Skeletal muscle satellite cell (primary cell): ENCODE results near the gene LRRTM1.

Experiments used
- H3K27me3 ChIP-seq: 2 replicates; pipeline ENCODE4 v1.7.0; 2013; ENCODE audit warnings: low read length; ENCODE audit not compliant: control insufficient read depth, insufficient read depth
- H3K36me3 ChIP-seq: 2 replicates; pipeline ENCODE4 v1.7.0; 2013; ENCODE audit warnings: mild to moderate bottlenecking, control low read depth, low read length; ENCODE audit not compliant: insufficient read depth
- H3K4me1 ChIP-seq: 2 replicates; pipeline ENCODE4 v1.7.0; 2013; ENCODE audit warnings: low read length; ENCODE audit not compliant: control insufficient read depth, insufficient read depth
- H3K4me2 ChIP-seq: 2 replicates; pipeline ENCODE4 v1.7.0; 2013; ENCODE audit warnings: mild to moderate bottlenecking, low read length
- H3K4me3 ChIP-seq: 2 replicates; pipeline ENCODE4 v1.7.0; 2013; ENCODE audit warnings: low read length
- H3K9ac ChIP-seq: 2 replicates; pipeline ENCODE4 v1.7.0; 2013; ENCODE audit warnings: mild to moderate bottlenecking, low read depth, low read length, moderate library complexity
- H3K9me3 ChIP-seq: replicated peaks from 2 replicates; pipeline ENCODE4 v1.7.0; 2013; ENCODE audit warnings: mild to moderate bottlenecking, control low read depth, low read length

The LRRTM1 gene

DNA sequence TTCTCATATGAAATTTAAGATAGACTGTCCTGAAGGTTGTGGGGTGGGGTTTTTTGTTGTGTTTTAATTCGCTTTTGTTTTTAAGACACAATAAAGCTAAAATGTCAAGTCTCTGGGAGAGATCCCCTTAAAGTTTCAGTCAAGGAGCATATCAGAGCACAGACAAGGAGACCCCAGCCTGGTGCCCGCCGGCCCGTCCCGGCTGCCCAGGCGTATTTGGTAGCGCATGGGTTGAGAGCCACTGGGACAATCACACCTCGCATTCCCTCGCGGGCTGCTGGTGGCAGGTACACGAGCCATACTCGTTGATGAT is 2.6 kb downstream of the LRRTM1 start:
- H3K4me2 ChIP-seq, result no peak overlapping the region
- no peaks in the 10 kb centered on the region for H3K36me3 ChIP-seq
- H3K27me3 ChIP-seq, result peaks cover 52% of the 10 kb centered on the region
- H3K4me3 ChIP-seq, result no peak overlapping the region
- H3K4me1 ChIP-seq, result no peaks in the 10 kb centered on the region
- no peak overlapping the region for H3K9ac ChIP-seq
- H3K9me3 ChIP-seq, result no peaks in the 10 kb centered on the region

- H3K4me2 ChIP-seq, result no peak overlapping the region
- H3K9ac ChIP-seq, result no peak overlapping the region
- H3K36me3 ChIP-seq, result no peaks in the 10 kb centered on the region
- no peaks in the 10 kb centered on the region for H3K4me1 ChIP-seq
- H3K4me3 ChIP-seq, result no peak overlapping the region
- H3K27me3 ChIP-seq, result peaks cover 52% of the 10 kb centered on the region
- no peaks in the 10 kb centered on the region for H3K9me3 ChIP-seq
These were observed 3.6 kb downstream of the LRRTM1 start for GRCh38 chr2:80300954-80301353.

DNA sequence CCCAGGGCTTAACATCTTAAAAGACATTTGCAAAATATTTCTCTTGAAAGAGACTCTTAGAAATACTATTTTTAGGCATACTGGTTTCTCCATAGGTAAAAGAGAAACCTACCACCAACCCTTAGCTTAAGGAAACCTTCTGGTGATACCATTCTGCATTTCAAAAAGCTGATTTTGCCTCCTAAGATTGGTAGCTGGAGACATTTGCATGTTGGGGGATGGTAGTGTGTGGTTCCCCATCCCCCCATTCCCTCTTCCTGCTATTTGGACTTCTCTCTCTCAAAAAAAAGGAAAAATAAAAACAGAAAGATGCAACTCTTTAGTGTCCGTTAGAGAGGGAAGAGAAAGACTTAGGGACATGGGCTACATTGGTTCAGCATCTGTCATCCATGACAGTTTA is 4.2 kb downstream of the LRRTM1 start:
- no peaks in the 10 kb centered on the region for H3K9me3 ChIP-seq
- no peaks in the 10 kb centered on the region for H3K36me3 ChIP-seq
- no peaks in the 10 kb centered on the region for H3K4me1 ChIP-seq
- H3K4me3 ChIP-seq, result no peak overlapping the region
- no peak overlapping the region for H3K9ac ChIP-seq
- peaks cover 48% of the 10 kb centered on the region for H3K27me3 ChIP-seq
- no peak overlapping the region for H3K4me2 ChIP-seq

GRCh38 chr2:80299661-80300060 is 4.9 kb downstream of the LRRTM1 start:
- no peak overlapping the region for H3K4me2 ChIP-seq
- H3K4me1 ChIP-seq, result no peaks in the 10 kb centered on the region
- no peaks in the 10 kb centered on the region for H3K9me3 ChIP-seq
- H3K9ac ChIP-seq, result no peak overlapping the region
- H3K36me3 ChIP-seq, result no peaks in the 10 kb centered on the region
- H3K27me3 ChIP-seq, result peaks cover 41% of the 10 kb centered on the region
- H3K4me3 ChIP-seq, result no peak overlapping the region

- no peak overlapping the region for H3K4me2 ChIP-seq
- peaks cover 35% of the 10 kb centered on the region for H3K27me3 ChIP-seq
- no peaks in the 10 kb centered on the region for H3K4me1 ChIP-seq
- no peaks in the 10 kb centered on the region for H3K9me3 ChIP-seq
- no peak overlapping the region for H3K4me3 ChIP-seq
- no peaks in the 10 kb centered on the region for H3K36me3 ChIP-seq
- H3K9ac ChIP-seq, result no peak overlapping the region
These were observed 5.6 kb downstream of the LRRTM1 start for GRCh38 chr2:80298954-80299353.

GRCh38 chr2:80293039-80293438 is 11.5 kb downstream of the LRRTM1 start:
- Histone ChIP-seq H3K4me1 (no peaks in the 10 kb centered on the region), H3K27me3 (no peaks in the 10 kb centered on the region), H3K4me3 (no peak overlapping the region), H3K9ac (no peak overlapping the region), H3K9me3 (no peaks in the 10 kb centered on the region), H3K36me3 (no peaks in the 10 kb centered on the region), H3K4me2 (no peak overlapping the region)

DNA sequence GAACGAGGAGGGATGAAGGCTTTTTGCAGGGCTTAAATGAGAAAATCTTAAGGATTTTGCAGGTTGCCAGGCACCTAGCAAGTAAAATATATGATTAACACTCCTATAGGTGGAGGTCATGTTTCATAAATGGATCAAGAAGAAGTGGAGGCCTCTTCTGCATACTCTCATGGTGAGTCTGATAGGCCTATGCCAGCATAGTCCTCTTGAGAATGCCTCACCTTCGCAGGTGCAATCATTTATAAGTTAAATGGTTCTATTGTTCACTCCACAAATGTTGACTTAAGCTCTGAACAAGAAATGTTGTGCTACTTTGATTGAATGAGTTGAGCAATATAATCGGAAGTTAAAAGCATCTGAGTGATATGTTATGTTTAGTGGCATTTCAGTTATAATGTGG is 12.1 kb downstream of the LRRTM1 start:
- no peaks in the 10 kb centered on the region for H3K36me3 ChIP-seq
- no peak overlapping the region for H3K4me3 ChIP-seq
- H3K4me2 ChIP-seq, result no peak overlapping the region
- H3K9ac ChIP-seq, result no peak overlapping the region
- no peaks in the 10 kb centered on the region for H3K9me3 ChIP-seq
- H3K27me3 ChIP-seq, result no peaks in the 10 kb centered on the region
- H3K4me1 ChIP-seq, result no peaks in the 10 kb centered on the region

- Histone ChIP-seq H3K4me2 (no peak overlapping the region), H3K9me3 (no peaks in the 10 kb centered on the region), H3K36me3 (no peaks in the 10 kb centered on the region), H3K27me3 (no peaks in the 10 kb centered on the region), H3K4me3 (no peak overlapping the region), H3K9ac (no peak overlapping the region), H3K4me1 (no peaks in the 10 kb centered on the region)
These were observed 12.9 kb downstream of the LRRTM1 start for GRCh38 chr2:80291656-80292055.

DNA sequence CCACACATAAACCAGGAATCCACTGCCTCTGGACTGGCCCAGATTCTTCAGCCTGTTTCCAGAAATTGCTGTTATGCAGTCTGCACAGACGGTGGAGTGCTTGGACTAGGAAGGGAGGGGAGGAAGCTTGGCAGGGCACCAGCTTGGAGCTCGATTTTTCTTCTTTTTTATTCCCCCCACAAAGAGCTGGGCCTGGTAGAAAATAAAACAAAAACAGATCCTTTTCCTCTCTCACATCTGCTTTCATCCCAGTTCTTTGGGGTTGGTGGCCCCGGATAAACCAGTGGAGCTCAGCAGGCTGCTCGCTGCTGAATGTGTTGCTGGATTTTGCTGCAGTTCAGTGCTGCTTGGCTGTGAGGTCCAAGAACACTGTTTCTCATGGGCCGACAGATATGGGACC is 16.0 kb downstream of the LRRTM1 start:
- no peaks in the 10 kb centered on the region for H3K27me3 ChIP-seq
- H3K4me1 ChIP-seq, result no peaks in the 10 kb centered on the region
- no peaks in the 10 kb centered on the region for H3K36me3 ChIP-seq
- no peaks in the 10 kb centered on the region for H3K9me3 ChIP-seq
- H3K4me3 ChIP-seq, result no peak overlapping the region
- no peak overlapping the region for H3K9ac ChIP-seq
- no peak overlapping the region for H3K4me2 ChIP-seq

DNA sequence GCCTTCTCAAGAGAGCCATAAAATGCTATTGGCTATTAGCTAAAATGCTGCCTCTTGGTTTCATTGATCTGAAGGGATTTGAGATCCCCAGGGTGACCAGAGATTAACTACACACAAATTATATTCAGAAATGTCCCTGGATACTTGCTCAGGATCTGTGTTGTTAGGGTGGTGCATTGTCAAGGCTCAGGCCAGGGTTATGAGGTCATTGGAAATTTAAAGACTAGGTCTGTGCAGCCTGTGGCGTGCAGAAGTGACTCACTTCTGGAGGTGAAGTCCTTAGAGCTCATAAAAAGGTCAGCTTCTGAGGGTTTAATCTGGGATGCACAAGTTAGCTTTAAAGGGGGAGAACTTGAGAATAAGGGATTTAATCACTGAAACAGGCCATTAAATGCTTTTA is 23.5 kb downstream of the LRRTM1 start:
- H3K9me3 ChIP-seq, result no peaks in the 10 kb centered on the region
- H3K4me3 ChIP-seq, result no peak overlapping the region
- no peaks in the 10 kb centered on the region for H3K4me1 ChIP-seq
- H3K4me2 ChIP-seq, result no peak overlapping the region
- no peak overlapping the region for H3K9ac ChIP-seq
- H3K36me3 ChIP-seq, result no peaks in the 10 kb centered on the region
- no peaks in the 10 kb centered on the region for H3K27me3 ChIP-seq

- no peak overlapping the region for H3K4me2 ChIP-seq
- no peaks in the 10 kb centered on the region for H3K9me3 ChIP-seq
- no peaks in the 10 kb centered on the region for H3K4me1 ChIP-seq
These were observed 24.0 kb downstream of the LRRTM1 start for GRCh38 chr2:80280598-80280997.

DNA sequence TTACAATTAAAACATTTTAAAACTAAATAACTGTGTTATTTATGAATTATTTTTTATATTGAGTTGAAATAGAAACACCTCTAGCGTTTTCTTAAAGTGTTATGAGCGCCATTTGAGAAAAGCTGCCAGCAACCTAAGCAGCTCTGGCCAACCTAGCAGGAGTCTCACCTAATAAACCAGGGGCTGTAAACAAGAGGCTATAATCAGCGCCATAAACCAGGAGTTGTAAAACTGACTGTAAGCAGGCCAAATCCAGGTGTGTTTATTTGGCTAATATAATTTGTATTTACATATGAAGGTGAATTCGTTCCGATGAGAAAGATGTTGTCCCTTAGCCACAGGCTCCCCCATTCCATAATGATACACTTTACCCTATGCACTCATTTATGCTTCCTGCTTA is 34.7 kb downstream of the LRRTM1 start:
- Histone ChIP-seq H3K27me3 (no peaks in the 10 kb centered on the region), H3K36me3 (no peaks in the 10 kb centered on the region), H3K4me1 (no peaks in the 10 kb centered on the region), H3K4me2 (no peak overlapping the region), H3K9me3 (peaks cover 6% of the 10 kb centered on the region), H3K9ac (no peak overlapping the region), H3K4me3 (no peak overlapping the region)

More at GRCh38 chr2:80280598-80280997, 24.0 kb downstream of the LRRTM1 start:
- no peak overlapping the region for H3K4me3 ChIP-seq
- no peaks in the 10 kb centered on the region for H3K27me3 ChIP-seq
- H3K36me3 ChIP-seq, result no peaks in the 10 kb centered on the region
- H3K9ac ChIP-seq, result no peak overlapping the region

DNA sequence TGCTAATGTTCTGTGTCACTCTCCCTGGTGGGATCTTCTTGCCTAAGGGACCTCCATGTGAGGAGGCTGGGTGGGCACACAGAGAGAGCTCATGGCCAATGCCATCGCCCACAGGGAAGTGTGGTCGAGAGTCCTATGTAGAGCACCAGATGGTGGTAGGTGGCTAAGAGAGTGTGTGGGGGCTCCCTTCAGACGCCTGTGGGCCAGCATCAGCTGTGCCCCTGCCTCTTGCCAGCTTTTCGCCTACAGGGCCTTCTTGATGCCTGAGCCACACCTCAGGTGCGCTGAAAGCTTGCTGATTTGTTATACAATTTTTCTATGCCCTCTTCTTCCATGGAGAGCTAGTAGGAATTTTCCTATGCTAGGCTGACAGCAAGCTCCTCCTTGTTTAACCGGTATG is 38.3 kb downstream of the LRRTM1 start:
- Histone ChIP-seq H3K9me3 (peaks cover 6% of the 10 kb centered on the region), H3K36me3 (no peaks in the 10 kb centered on the region), H3K27me3 (no peaks in the 10 kb centered on the region), H3K4me2 (no peak overlapping the region), H3K4me3 (no peak overlapping the region), H3K9ac (no peak overlapping the region), H3K4me1 (no peaks in the 10 kb centered on the region)
